Peyer's patch (tissue), 4 donors: ENCODE measurements around the gene MAML2. TPM values are rescaled to one million over a fixed set of nuclear protein-coding genes. Genes with fewer than 3 reads are reported as not detected.

Experiments used
- DNase-seq, 3 donors: peaks; one replicate each; pipeline ENCODE4 v3.0.0-alpha.2; 2017 to 2019
- H3K27ac ChIP-seq, 4 donors: fragments of 200-600 bp; sonication (generic); one replicate each; pipeline ENCODE4 v1.5.1; 2016 to 2019
- H3K27me3 ChIP-seq, 2 donors: fragments of 200-600 bp; sonication (generic); one replicate each; pipeline ENCODE4 v1.5.1; 2019
- H3K36me3 ChIP-seq, 3 donors: fragments of 200-600 bp; sonication (generic); one replicate each; pipeline ENCODE4 v1.5.1; 2016 to 2019
- H3K4me1 ChIP-seq, 4 donors: fragments of 200-600 bp; sonication (generic); one replicate each; pipeline ENCODE4 v1.5.1; 2016 to 2019
- H3K4me3 ChIP-seq, 4 donors: fragments of 200-600 bp; sonication (generic); 1 replicate in 3 of 4; 2 replicates in 1 of 4; pipeline ENCODE4 v1.5.1; 2016 to 2019; ENCODE audit warnings: mild to moderate bottlenecking in 1 of 4
- H3K9me3 ChIP-seq, 4 donors: fragments of 200-600 bp; sonication (generic); one replicate each; pipeline ENCODE4 v1.5.1; 2016 to 2019; ENCODE audit warnings: mild to moderate bottlenecking in 1 of 4
- CTCF ChIP-seq, 6 experiments: fragments of 450-650 bp in 4 of 6; fragments of 200-600 bp in 2 of 6; sonication (generic) in 1 of 6; IDR thresholded peaks; one replicate each; pipeline ENCODE4 v1.5.1; 2017 to 2019; ENCODE audit warnings: antibody characterized with exemption in 6 of 6, mild to moderate bottlenecking in 3 of 6, moderate library complexity in 1 of 6
- POLR2A ChIP-seq, 2 donors: fragments of 450-650 bp; IDR thresholded peaks; one replicate each; pipeline ENCODE4 v1.5.1; 2017; ENCODE audit warnings: antibody characterized with exemption in 2 of 2, mild to moderate bottlenecking in 2 of 2, moderate library complexity in 2 of 2
- total RNA-seq, 4 donors: library from RNA; depleted of rRNA; stranded (reverse); fragments of >200 nt; gene quantifications; one replicate each; pipeline ENCODE4 v1.1.0, GENCODE V29; 2016

MAML2 gene
- total RNA-seq, 4 donors from 2014 or later, result 8.4 to 60.2 (median 22.7) TPM

DNA sequence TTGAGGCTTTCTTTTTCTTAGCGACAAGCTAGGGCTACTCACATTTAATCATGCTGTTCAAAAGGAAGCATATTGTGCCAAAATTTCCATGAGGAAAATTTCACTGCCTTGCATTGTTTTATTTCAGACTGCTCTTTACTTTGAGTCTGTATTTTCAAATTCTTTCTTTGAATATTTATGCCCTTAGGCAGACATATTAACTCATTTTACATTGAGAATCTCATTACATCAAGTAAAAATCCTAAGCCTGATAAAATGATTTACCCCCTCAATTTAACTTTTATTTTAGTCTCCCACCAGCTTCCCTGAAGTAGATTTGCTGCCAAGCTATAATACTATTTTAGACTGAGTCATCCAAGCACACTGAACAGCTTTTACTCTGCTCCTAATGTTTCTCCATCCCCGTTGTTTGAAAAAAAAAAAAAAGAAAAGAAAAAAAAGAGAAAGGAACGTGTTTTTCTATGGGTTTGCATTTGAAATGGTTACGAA lies 229.8 kb downstream of the MAML2 start:
- no peaks in the 10 kb centered on the region for H3K9me3 ChIP-seq
- no peak overlapping the region for H3K4me3 ChIP-seq
- H3K27ac ChIP-seq, result peak overlapping the region in 1 of 4 donors; percentile 24
- TF ChIP-seq CTCF (IDR thresholded peaks at IDR 0.05) (no peak), POLR2A (IDR thresholded peaks at IDR 0.05) (no peak)
- H3K36me3 ChIP-seq, result no peaks in the 10 kb centered on the region
- no peak for DNase-seq
- H3K4me1 ChIP-seq, result no peaks in the 10 kb centered on the region
- H3K27me3 ChIP-seq, result no peaks in the 10 kb centered on the region

DNA sequence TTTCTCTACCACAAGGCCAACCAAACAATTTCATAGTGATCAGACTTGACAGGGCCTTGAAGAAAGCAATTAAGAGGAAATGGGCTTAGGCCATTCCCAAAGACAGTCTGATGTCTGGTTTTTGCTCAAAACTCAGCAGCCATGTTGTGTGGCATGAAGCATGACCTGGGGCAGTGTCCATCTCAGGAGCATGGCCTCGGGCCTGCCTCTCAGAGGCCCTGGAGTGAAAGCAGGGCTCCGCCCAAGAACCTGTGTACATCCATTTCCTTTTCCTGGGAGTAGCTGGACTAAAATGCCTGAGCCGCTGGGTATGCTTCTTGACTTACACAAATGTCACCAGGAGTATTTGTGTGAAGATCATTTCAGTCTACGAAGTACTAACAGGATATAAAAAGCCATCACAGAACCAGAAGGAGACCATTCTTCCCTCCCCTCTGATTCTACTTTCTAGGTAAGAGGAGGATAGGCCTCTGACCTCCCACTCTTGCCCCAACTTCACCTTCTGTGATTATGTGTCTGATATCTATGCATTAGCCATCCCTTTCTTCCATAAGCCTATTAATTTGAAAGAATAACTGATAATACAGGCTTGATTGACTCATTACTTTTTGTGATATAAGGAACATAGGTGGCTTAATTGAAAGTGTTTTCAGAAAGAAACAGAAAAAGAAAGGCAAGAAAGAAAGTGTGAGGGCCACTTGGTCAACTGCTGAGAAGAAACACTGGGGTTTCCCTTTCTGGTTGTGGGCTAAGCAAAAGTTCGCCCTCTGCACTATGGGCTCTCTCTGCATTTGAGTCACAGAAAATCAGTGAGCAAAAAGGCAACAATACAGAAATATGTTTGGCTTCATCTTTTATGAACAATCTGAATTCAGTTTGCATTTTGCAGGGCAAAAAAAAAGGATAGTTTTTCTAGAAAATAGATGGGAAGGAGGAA lies 230.5 kb downstream of the MAML2 start:
- Histone ChIP-seq H3K9me3 (no peaks in the 10 kb centered on the region), H3K27ac (peak overlapping the region in 1 of 4 donors; percentile 24), H3K36me3 (no peaks in the 10 kb centered on the region), H3K27me3 (no peaks in the 10 kb centered on the region), H3K4me3 (no peak overlapping the region), H3K4me1 (peaks cover 0 to 2% (median 0%) of the 10 kb centered on the region in 4 donors)
- DNase-seq, result no peak
- no peak for TF ChIP-seq CTCF (IDR thresholded peaks at IDR 0.05)
- no peak for TF ChIP-seq POLR2A (IDR thresholded peaks at IDR 0.05)

DNA sequence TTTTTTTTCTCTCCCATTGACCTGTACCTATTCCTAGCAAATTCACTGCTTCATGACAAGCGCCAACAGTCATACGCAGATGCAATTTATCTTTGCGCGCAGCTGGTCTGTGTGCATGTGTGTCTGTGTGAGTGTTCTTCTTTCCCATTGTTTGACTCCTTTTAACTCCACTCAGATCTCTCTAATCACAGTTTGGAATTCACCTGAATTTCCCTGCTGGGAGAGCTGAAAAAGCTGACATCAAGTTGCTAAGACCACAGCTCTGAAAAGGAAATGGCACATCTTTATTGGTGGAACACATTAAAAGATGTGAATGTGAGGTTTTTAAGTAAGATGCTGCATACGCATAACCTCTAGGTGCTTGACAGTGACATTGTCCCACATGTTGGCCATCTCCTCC lies 231.7 kb downstream of the MAML2 start:
- Histone ChIP-seq H3K27ac (no peak overlapping the region), H3K27me3 (no peaks in the 10 kb centered on the region), H3K36me3 (no peaks in the 10 kb centered on the region), H3K4me1 (peaks cover 0 to 5% (median 0%) of the 10 kb centered on the region in 4 donors), H3K4me3 (no peak overlapping the region), H3K9me3 (no peaks in the 10 kb centered on the region)
- TF ChIP-seq POLR2A (IDR thresholded peaks at IDR 0.05), result no peak
- TF ChIP-seq CTCF (IDR thresholded peaks at IDR 0.05), result no peak
- no peak for DNase-seq

GRCh38 chr11:96110302-96110701 lies 232.7 kb downstream of the MAML2 start:
- Histone ChIP-seq H3K27ac (no peak overlapping the region), H3K9me3 (no peaks in the 10 kb centered on the region), H3K27me3 (no peaks in the 10 kb centered on the region), H3K36me3 (no peaks in the 10 kb centered on the region), H3K4me3 (no peak overlapping the region), H3K4me1 (peaks cover 0 to 5% (median 0%) of the 10 kb centered on the region in 4 donors)
- no peak for DNase-seq
- TF ChIP-seq POLR2A (IDR thresholded peaks at IDR 0.05) (no peak), CTCF (IDR thresholded peaks at IDR 0.05) (no peak)

DNA sequence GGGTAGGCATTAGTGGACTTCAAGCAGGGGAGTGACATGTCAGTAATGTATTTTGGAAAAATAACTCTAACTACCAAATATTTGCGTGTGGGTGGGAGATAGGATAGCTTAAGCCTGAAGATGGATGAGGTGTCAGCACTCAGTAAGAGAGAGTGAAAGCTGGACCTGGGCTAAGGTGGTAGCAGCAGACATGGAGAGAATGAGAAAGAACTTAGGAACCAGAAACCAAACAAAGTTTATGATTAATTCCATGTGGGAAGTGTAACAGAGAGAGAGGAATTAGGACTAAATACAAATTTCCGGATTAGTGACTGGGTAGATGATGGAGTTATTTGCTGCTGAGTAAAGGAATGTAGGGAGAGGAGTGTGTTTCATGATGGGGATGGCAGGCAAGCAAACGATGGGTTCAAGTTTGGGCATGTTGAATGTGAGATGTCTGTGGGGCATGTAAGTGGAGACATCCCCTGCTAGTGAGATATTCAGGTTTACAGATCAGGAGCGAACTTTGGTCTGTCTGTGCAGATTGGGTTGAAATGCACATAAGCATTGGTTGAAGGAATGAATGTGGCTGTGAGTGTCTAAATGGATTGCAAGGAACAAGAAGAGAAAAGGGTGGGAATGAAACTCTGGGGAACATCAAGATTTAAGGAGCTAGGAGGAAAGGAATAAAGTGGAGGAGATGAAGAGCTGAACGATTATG lies 233.5 kb downstream of the MAML2 start:
- no peaks in the 10 kb centered on the region for H3K9me3 ChIP-seq
- H3K27me3 ChIP-seq, result no peaks in the 10 kb centered on the region
- H3K36me3 ChIP-seq, result no peaks in the 10 kb centered on the region
- no peak for DNase-seq
- H3K27ac ChIP-seq, result no peak overlapping the region
- H3K4me3 ChIP-seq, result no peak overlapping the region
- H3K4me1 ChIP-seq, result peaks cover 0 to 5% (median 0%) of the 10 kb centered on the region in 4 donors
- TF ChIP-seq POLR2A (IDR thresholded peaks at IDR 0.05), result no peak
